K562 (cell line): ENCODE results near the gene BRMS1. TPM values are rescaled to one million over a fixed set of nuclear protein-coding genes. Genes with fewer than 3 reads are reported as not detected.

ENCODE experiments used
- C11orf30 ChIP-seq: fragments of 450-650 bp; IDR thresholded peaks from 2 replicates; pipeline ENCODE4 v1.6.1; 2016; ENCODE audit warnings: low read depth, mild to moderate bottlenecking
- EGR1 ChIP-seq: fragments of 450-650 bp; conservative IDR thresholded peaks from 2 replicates; pipeline ENCODE4 v1.6.1; 2017; ENCODE audit warnings: mild to moderate bottlenecking
- EP300 ChIP-seq: IDR thresholded peaks from 2 replicates; pipeline ENCODE4 v1.6.1; 2012; ENCODE audit warnings: low read length, improper control_type of control experiment
- FOS ChIP-seq: IDR thresholded peaks from 3 replicates; pipeline ENCODE4 v1.6.1; 2011; ENCODE audit not compliant: insufficient read length; ENCODE audit errors: extremely low read depth
- FOXK1 ChIP-seq: sonication (generic); formaldehyde crosslinking; IDR thresholded peaks from 2 replicates; pipeline ENCODE4 v1.8.0; 2022; ENCODE audit warnings: missing genetic modification reagents, mild to moderate bottlenecking, borderline replicate concordance
- GTF2E2 ChIP-seq: fragments of 200-800 bp; sonication (Bioruptor generic); IDR thresholded peaks from 2 replicates; pipeline ENCODE4 v1.6.1; 2016; ENCODE audit warnings: missing genetic modification characterization, missing compliant biosample characterization
- JUND ChIP-seq, 2 experiments: IDR thresholded peaks; 2 replicates in 1 of 2; 3 replicates in 1 of 2; pipeline ENCODE4 v1.6.1; 2011; ENCODE audit warnings: borderline replicate concordance in 2 of 2, low read depth in 2 of 2, low read length in 2 of 2, improper control_type of control experiment in 1 of 2, missing biosample characterization in 1 of 2, missing genetic modification characterization in 1 of 2, missing genetic modification reagents in 1 of 2
- MAFK ChIP-seq: IDR thresholded peaks from 2 replicates; pipeline ENCODE4 v1.6.1; 2011; ENCODE audit warnings: low read length, improper control_type of control experiment
- MECOM ChIP-seq: fragments of 250-450 bp; sonication (Bioruptor Pico); IDR thresholded peaks from 2 replicates; pipeline ENCODE4 v1.8.0; 2022; ENCODE audit warnings: inconsistent platforms
- MYNN ChIP-seq, 2 experiments: sonication (generic); formaldehyde crosslinking in 1 of 2; IDR thresholded peaks; 2 replicates each; pipeline versions ENCODE4 v1.5.0 to v1.6.1; 2016 to 2020; ENCODE audit warnings: antibody characterized with exemption in 1 of 2, missing genetic modification reagents in 1 of 2
- PTRF ChIP-seq: fragments of 450-650 bp; IDR thresholded peaks from 2 replicates; pipeline ENCODE4 v1.6.1; 2016; ENCODE audit warnings: mild to moderate bottlenecking, missing genetic modification characterization, missing compliant biosample characterization
- RAD21 ChIP-seq, 2 experiments: fragments of 250-450 bp in 1 of 2; fragments of 450-650 bp in 1 of 2; sonication (Bioruptor Pico) in 1 of 2; formaldehyde crosslinking in 1 of 2; IDR thresholded peaks in 1 of 2; conservative IDR thresholded peaks in 1 of 2; 2 replicates each; pipeline versions ENCODE4 v1.4.0 to v1.8.0; 2020 to 2022; ENCODE audit warnings: mild to moderate bottlenecking in 2 of 2, moderate library complexity in 1 of 2
- RBFOX2 ChIP-seq: fragments of 200-400 bp; formaldehyde crosslinking; IDR thresholded peaks from 2 replicates; pipeline ENCODE4 v1.6.1; 2017; ENCODE audit warnings: low read depth, mild to moderate bottlenecking, low read length, moderate library complexity
- RFX1 ChIP-seq: fragments of 450-650 bp; IDR thresholded peaks from 2 replicates; pipeline ENCODE4 v1.6.1; 2016; ENCODE audit warnings: mild to moderate bottlenecking, moderate library complexity
- polyA plus RNA-seq, 8 experiments: library from polyadenylated mRNA; depleted of rRNA in 4 of 8; stranded (reverse) in 5 of 8; unstranded in 3 of 8; fragments of >200 nt; fragmentation: Nextera tagmentation in 2 of 8; fragmentation: Illumina TruSeq in 1 of 8; extraction: Ambion mirVana in 2 of 8; extraction: Trizol in 1 of 8; gene quantifications; 2 replicates each; pipeline versions ENCODE4 v1.2.1 to v1.2.3, GENCODE V29; 2011 to 2014; ENCODE audit warnings: inconsistent platforms in 1 of 8, missing spikeins in 1 of 8
- total RNA-seq, 7 experiments: library from RNA; depleted of rRNA in 6 of 7; stranded (reverse); fragments of >200 nt in 6 of 7; fragmentation: Illumina TruSeq in 2 of 7; extraction: Trizol in 2 of 7; gene quantifications; 2 replicates each; pipeline versions ENCODE4 v1.2.1 to v1.2.3, GENCODE V29; 2011 to 2021; ENCODE audit warnings: low replicate concordance in 1 of 7
- TF ChIP-seq, protein P1 (sequence below): fragments of 450-650 bp; formaldehyde crosslinking; conservative IDR thresholded peaks from 2 replicates; pipeline ENCODE4 v1.4.0; 2022; ENCODE audit warnings: mild to moderate bottlenecking, missing genetic modification characterization
- TF ChIP-seq, protein P2 (sequence below): fragments of 450-650 bp; IDR thresholded peaks from 2 replicates; pipeline ENCODE4 v1.6.1; 2016; ENCODE audit warnings: mild to moderate bottlenecking
- TF ChIP-seq, protein P3 (sequence below), 2 experiments: fragments of 150-350 bp in 1 of 2; IDR thresholded peaks; 2 replicates each; pipeline ENCODE4 v1.6.1; 2012 to 2016; ENCODE audit warnings: low read depth in 2 of 2, low read length in 2 of 2, mild to moderate bottlenecking in 1 of 2, moderate library complexity in 1 of 2

Gene BRMS1
- total and polyA plus RNA-seq, 9 of the 15 experiments (the other 6 are each of a cell fraction or from before 2014, with no cell fraction given) = 2.2 to 78.8 (median 33.4) TPM

DNA sequence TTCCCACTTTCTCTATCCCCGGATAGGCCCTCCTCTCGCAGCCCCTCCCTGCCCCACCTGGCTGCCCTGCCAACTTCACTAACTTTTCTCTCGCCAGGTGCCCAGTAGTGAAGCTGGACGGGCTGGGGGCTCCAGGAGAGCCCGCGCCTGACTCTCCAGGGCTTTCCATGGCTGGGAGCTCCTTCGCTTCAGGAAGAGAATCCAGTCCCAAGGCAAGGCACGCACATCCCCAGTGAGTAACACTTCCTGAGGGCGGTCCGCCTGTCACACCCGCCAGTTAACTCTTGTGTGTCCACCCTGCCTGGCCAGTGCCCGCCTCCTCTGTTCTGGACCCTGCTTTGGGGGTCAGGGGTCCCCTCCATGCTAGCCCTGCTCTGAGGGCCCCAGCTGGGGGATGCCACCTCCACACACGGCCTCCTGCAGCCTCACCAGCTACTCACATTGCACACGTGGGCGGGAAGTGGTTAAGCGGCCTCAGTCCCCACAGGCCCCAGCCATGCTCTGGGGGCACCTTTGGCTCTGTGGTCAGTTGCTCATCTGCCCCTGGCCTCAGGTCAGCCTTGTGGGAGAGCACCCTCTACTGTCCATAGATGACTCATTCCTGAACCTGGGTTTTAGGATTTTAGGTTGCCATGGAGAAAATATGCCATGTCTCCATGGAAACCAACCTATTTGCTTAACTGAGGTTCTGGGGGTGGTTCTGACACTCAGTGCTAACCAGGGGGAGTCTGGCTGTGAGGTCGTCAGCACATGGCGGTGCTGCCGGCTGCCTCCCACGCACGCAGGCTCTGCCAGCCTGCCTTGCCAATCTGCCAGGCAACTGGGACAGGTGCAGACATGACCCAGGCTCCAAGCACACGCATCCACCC is 8.4 kb downstream of the BRMS1 start, which contains the start of gene RIN1 (continued):
- TF ChIP-seq RFX1 (peak; percentile 96), EP300 (peak; percentile 5; the same call in 1 of the 2 replicates), MECOM (CRISPR knock-in tag) (peak; percentile 58; the same call in 1 of the 2 replicates), FOXK1 (CRISPR knock-in tag) (0 out of 2 replicates have a peak, but pooled peaks have one; percentile 39), GTF2E2 (0 out of 2 replicates have a peak, but pooled peaks have one; percentile 41), RBFOX2 (0 out of 2 replicates have a peak, but pooled peaks have one; percentile 3), MAFK (0 out of 2 replicates have a peak, but pooled peaks have one; percentile 4), PTRF (tag) (no peak), EGR1 (peak; percentile 90), FOS (peak; percentile 9), JUND (IDR thresholded peaks at IDR 0.05; ENCODE audit: borderline replicate concordance, low read depth, low read length) (peak; percentile 90), JUND (tag; IDR thresholded peaks at IDR 0.05; ENCODE audit: borderline replicate concordance, low read depth, low read length) (peak; percentile 84; the same call in 2 of the 3 replicates), RAD21 (CRISPR knock-in tag; conservative IDR thresholded peaks at IDR 0.05 in 1 of 2, IDR thresholded peaks at IDR 0.05 in 1 of 2) (peak; percentile 76 to 80), MYNN (IDR thresholded peaks at IDR 0.05) (peak; percentile 99), MYNN (CRISPR knock-in tag; IDR thresholded peaks at IDR 0.05) (peak; percentile 29; the same call in 1 of the 2 replicates), C11orf30 (no peak)
- TF ChIP-seq, protein P1, sequence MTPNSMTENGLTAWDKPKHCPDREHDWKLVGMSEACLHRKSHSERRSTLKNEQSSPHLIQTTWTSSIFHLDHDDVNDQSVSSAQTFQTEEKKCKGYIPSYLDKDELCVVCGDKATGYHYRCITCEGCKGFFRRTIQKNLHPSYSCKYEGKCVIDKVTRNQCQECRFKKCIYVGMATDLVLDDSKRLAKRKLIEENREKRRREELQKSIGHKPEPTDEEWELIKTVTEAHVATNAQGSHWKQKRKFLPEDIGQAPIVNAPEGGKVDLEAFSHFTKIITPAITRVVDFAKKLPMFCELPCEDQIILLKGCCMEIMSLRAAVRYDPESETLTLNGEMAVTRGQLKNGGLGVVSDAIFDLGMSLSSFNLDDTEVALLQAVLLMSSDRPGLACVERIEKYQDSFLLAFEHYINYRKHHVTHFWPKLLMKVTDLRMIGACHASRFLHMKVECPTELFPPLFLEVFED (CRISPR knock-in tag) = 0 out of 2 replicates have a peak, but pooled peaks have one; percentile 35
- TF ChIP-seq, protein P2, sequence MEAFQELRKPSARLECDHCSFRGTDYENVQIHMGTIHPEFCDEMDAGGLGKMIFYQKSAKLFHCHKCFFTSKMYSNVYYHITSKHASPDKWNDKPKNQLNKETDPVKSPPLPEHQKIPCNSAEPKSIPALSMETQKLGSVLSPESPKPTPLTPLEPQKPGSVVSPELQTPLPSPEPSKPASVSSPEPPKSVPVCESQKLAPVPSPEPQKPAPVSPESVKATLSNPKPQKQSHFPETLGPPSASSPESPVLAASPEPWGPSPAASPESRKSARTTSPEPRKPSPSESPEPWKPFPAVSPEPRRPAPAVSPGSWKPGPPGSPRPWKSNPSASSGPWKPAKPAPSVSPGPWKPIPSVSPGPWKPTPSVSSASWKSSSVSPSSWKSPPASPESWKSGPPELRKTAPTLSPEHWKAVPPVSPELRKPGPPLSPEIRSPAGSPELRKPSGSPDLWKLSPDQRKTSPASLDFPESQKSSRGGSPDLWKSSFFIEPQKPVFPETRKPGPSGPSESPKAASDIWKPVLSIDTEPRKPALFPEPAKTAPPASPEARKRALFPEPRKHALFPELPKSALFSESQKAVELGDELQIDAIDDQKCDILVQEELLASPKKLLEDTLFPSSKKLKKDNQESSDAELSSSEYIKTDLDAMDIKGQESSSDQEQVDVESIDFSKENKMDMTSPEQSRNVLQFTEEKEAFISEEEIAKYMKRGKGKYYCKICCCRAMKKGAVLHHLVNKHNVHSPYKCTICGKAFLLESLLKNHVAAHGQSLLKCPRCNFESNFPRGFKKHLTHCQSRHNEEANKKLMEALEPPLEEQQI = no peak
- TF ChIP-seq, protein P3, sequence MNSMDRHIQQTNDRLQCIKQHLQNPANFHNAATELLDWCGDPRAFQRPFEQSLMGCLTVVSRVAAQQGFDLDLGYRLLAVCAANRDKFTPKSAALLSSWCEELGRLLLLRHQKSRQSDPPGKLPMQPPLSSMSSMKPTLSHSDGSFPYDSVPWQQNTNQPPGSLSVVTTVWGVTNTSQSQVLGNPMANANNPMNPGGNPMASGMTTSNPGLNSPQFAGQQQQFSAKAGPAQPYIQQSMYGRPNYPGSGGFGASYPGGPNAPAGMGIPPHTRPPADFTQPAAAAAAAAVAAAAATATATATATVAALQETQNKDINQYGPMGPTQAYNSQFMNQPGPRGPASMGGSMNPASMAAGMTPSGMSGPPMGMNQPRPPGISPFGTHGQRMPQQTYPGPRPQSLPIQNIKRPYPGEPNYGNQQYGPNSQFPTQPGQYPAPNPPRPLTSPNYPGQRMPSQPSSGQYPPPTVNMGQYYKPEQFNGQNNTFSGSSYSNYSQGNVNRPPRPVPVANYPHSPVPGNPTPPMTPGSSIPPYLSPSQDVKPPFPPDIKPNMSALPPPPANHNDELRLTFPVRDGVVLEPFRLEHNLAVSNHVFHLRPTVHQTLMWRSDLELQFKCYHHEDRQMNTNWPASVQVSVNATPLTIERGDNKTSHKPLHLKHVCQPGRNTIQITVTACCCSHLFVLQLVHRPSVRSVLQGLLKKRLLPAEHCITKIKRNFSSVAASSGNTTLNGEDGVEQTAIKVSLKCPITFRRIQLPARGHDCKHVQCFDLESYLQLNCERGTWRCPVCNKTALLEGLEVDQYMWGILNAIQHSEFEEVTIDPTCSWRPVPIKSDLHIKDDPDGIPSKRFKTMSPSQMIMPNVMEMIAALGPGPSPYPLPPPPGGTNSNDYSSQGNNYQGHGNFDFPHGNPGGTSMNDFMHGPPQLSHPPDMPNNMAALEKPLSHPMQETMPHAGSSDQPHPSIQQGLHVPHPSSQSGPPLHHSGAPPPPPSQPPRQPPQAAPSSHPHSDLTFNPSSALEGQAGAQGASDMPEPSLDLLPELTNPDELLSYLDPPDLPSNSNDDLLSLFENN (IDR thresholded peaks at IDR 0.05; ENCODE audit: low read depth in 2 of 2, low read length in 2 of 2) = 0 out of 4 replicates have a peak, but pooled peaks of 1 of the 2 experiments have one; percentile 16
